IMR-90 (cell line): ENCODE results near the gene TJP1. TPM values are rescaled to one million over a fixed set of nuclear protein-coding genes. Genes with fewer than 3 reads are reported as not detected.

Experiments
- ATAC-seq: fragments of 200-7000 bp; cut with Tn5 transposase; 2 replicates; pipeline ENCODE4 v1.9.1; 2020; ENCODE audit warnings: low read depth, mild to moderate bottlenecking, moderate library complexity
- BruUV-seq: library from RNA; stranded (reverse); fragments of 400-500 nt; replicated peaks from 2 replicates; lab custom pipeline; 2021; lab: Mats Ljungman, UMichigan
- CTCF ChIA-PET: fragments of 300-600 bp; formaldehyde crosslinking; extraction: SDS; loops from one replicate; lab custom pipeline; 2021; ENCODE audit warnings: antibody characterized with exemption; lab: Yijun Ruan, JAX
- POLR2A ChIA-PET: fragments of 300-600 bp; sonication (Branson Sonifier 250); formaldehyde crosslinking; loops from one replicate; lab custom pipeline; 2022; ENCODE audit warnings: antibody characterized with exemption; ENCODE audit not compliant: unreplicated experiment; lab: Charles Lee
- DNase-seq: peaks from one replicate; pipeline ENCODE4 v3.0.0; 2013
- H2AFZ ChIP-seq: replicated peaks from 2 replicates; pipeline ENCODE3; 2013; ENCODE audit warnings: low read length, mild to moderate bottlenecking; ENCODE audit not compliant: poor library complexity
- H2AK5ac ChIP-seq: 2 replicates; pipeline ENCODE4 v1.6.1; 2013; ENCODE audit warnings: low read depth, low read length, inconsistent platforms
- H2AK9ac ChIP-seq: replicated peaks from 2 replicates; pipeline ENCODE3; 2013; ENCODE audit warnings: mild to moderate bottlenecking, low read depth, low read length, moderate library complexity; ENCODE audit not compliant: poor library complexity
- H2BK120ac ChIP-seq: 2 replicates; pipeline ENCODE4 v1.6.1; 2013; ENCODE audit warnings: low read depth, low read length, inconsistent platforms
- H2BK15ac ChIP-seq: 3 replicates; pipeline ENCODE4 v1.6.1; 2013; ENCODE audit warnings: low read depth, low read length, inconsistent platforms
- H2BK20ac ChIP-seq: 2 replicates; pipeline ENCODE4 v1.6.1; 2013; ENCODE audit warnings: low read depth, mild to moderate bottlenecking, inconsistent platforms, low read length, moderate library complexity
- H2BK5ac ChIP-seq: 2 replicates; pipeline ENCODE4 v1.6.1; 2013; ENCODE audit warnings: mild to moderate bottlenecking, low read depth, low read length, inconsistent platforms; ENCODE audit not compliant: poor library complexity, severe bottlenecking
- H3K14ac ChIP-seq: replicated peaks from 2 replicates; pipeline ENCODE4 v1.6.1; 2013; ENCODE audit warnings: low read depth, low read length, inconsistent platforms
- H3K18ac ChIP-seq: 2 replicates; pipeline ENCODE4 v1.6.1; 2013; ENCODE audit warnings: low read depth, low read length, control low read depth
- H3K23ac ChIP-seq: 2 replicates; pipeline ENCODE4 v1.6.1; 2013; ENCODE audit warnings: low read depth, low read length, inconsistent platforms
- H3K27ac ChIP-seq: 2 replicates; pipeline ENCODE4 v1.5.1; 2013; ENCODE audit warnings: mild to moderate bottlenecking, control low read depth, low read length; ENCODE audit not compliant: insufficient read depth
- H3K27me3 ChIP-seq: 2 replicates; pipeline ENCODE4 v1.6.1; 2013; ENCODE audit warnings: low read length; ENCODE audit not compliant: control insufficient read depth, insufficient read depth
- H3K36me3 ChIP-seq: 2 replicates; pipeline ENCODE4 v1.6.1; 2013; ENCODE audit warnings: low read length, mixed read lengths; ENCODE audit not compliant: control insufficient read depth, insufficient read depth
- H3K4ac ChIP-seq: 2 replicates; pipeline ENCODE4 v1.6.1; 2013; ENCODE audit warnings: low read depth, low read length, inconsistent platforms
- H3K4me1 ChIP-seq: 2 replicates; pipeline ENCODE4 v1.6.1; 2013; ENCODE audit warnings: low read length, mixed read lengths; ENCODE audit not compliant: control insufficient read depth, insufficient read depth
- H3K4me2 ChIP-seq: 2 replicates; pipeline ENCODE4 v1.6.1; 2013; ENCODE audit warnings: low read depth, mild to moderate bottlenecking, control low read depth, low read length, moderate library complexity
- H3K4me3 ChIP-seq: 2 replicates; pipeline ENCODE4 v1.5.1; 2013; ENCODE audit warnings: low read depth, mild to moderate bottlenecking, control low read depth, low read length, moderate library complexity; ENCODE audit not compliant: insufficient read depth
- H3K56ac ChIP-seq: 2 replicates; pipeline ENCODE4 v1.6.1; 2013; ENCODE audit warnings: low read length, inconsistent platforms; ENCODE audit not compliant: insufficient read depth; ENCODE audit errors: extremely low read depth
- H3K79me1 ChIP-seq, 2 experiments: 2 replicates each; pipeline ENCODE4 v1.6.1; 2013; ENCODE audit warnings: low read length in 2 of 2, inconsistent platforms in 1 of 2, low read depth in 1 of 2
- H3K9ac ChIP-seq: 2 replicates; pipeline ENCODE4 v1.6.1; 2013; ENCODE audit warnings: low read depth, low read length, control low read depth
- H3K9me1 ChIP-seq: 2 replicates; pipeline ENCODE4 v1.6.1; 2013; ENCODE audit warnings: low read length, inconsistent platforms; ENCODE audit not compliant: insufficient read depth
- H3K9me3 ChIP-seq: 2 replicates; pipeline ENCODE4 v1.6.1; 2013; ENCODE audit warnings: low read length; ENCODE audit not compliant: control insufficient read depth, insufficient read depth
- H4K20me1 ChIP-seq: 2 replicates; pipeline ENCODE4 v1.6.1; 2013; ENCODE audit warnings: low read length, inconsistent platforms; ENCODE audit not compliant: insufficient read depth
- H4K5ac ChIP-seq: 2 replicates; pipeline ENCODE4 v1.6.1; 2013; ENCODE audit warnings: mild to moderate bottlenecking, low read depth, low read length, control low read depth
- H4K8ac ChIP-seq, 2 experiments: 2 replicates each; pipeline ENCODE4 v1.6.1; 2013; ENCODE audit warnings: low read depth in 2 of 2, low read length in 2 of 2, control low read depth in 1 of 2, inconsistent platforms in 1 of 2
- H4K91ac ChIP-seq: 2 replicates; pipeline ENCODE4 v1.6.1; 2013; ENCODE audit warnings: low read depth, low read length, inconsistent platforms; ENCODE audit not compliant: insufficient read depth
- BHLHE40 ChIP-seq: fragments of 150-350 bp; IDR thresholded peaks from 2 replicates; pipeline ENCODE4 v1.6.1; 2016; ENCODE audit warnings: mild to moderate bottlenecking, low read depth, low read length
- CEBPB ChIP-seq: IDR thresholded peaks from 2 replicates; pipeline ENCODE4 v1.6.1; 2012; ENCODE audit warnings: low read depth, low read length, improper control_type of control experiment
- CHD1 ChIP-seq: IDR thresholded peaks from 2 replicates; pipeline ENCODE4 v1.6.1; 2012; ENCODE audit warnings: low read depth, low read length, improper control_type of control experiment
- CTCF ChIP-seq: conservative IDR thresholded peaks from 2 replicates; pipeline ENCODE4 v1.5.1; 2012; ENCODE audit warnings: mild to moderate bottlenecking, low read depth, low read length, improper control_type of control experiment
- ELK1 ChIP-seq: fragments of 150-350 bp; IDR thresholded peaks from 2 replicates; pipeline ENCODE4 v1.6.1; 2016; ENCODE audit warnings: low read depth, mild to moderate bottlenecking, low read length, moderate library complexity, borderline replicate concordance
- FOS ChIP-seq: fragments of 150-350 bp; IDR thresholded peaks from 2 replicates; pipeline ENCODE4 v1.6.1; 2016; ENCODE audit warnings: low read depth, low read length
- MAFK ChIP-seq: IDR thresholded peaks from 2 replicates; pipeline ENCODE4 v1.6.1; 2012; ENCODE audit warnings: low read depth, low read length, improper control_type of control experiment
- NFE2L2 ChIP-seq: fragments of 150-350 bp; IDR thresholded peaks from 2 replicates; pipeline ENCODE4 v1.6.1; 2016; ENCODE audit warnings: low read depth, mild to moderate bottlenecking, low read length
- RAD21 ChIP-seq: IDR thresholded peaks from 2 replicates; pipeline ENCODE4 v1.6.1; 2012; ENCODE audit warnings: low read length, improper control_type of control experiment
- RCOR1 ChIP-seq: IDR thresholded peaks from 2 replicates; pipeline ENCODE4 v1.6.1; 2012; ENCODE audit warnings: mild to moderate bottlenecking, low read length, improper control_type of control experiment; ENCODE audit not compliant: insufficient replicate concordance
- RFX5 ChIP-seq: IDR thresholded peaks from 2 replicates; pipeline ENCODE4 v1.8.0; 2012; ENCODE audit warnings: low read depth, mild to moderate bottlenecking, low read length, moderate library complexity
- SMC3 ChIP-seq: fragments of 150-350 bp; IDR thresholded peaks from 2 replicates; pipeline ENCODE4 v1.6.1; 2016; ENCODE audit warnings: low read depth, mild to moderate bottlenecking, antibody characterized with exemption, low read length, moderate library complexity
- USF2 ChIP-seq: fragments of 150-350 bp; IDR thresholded peaks from 2 replicates; pipeline ENCODE4 v1.6.1; 2017; ENCODE audit warnings: mild to moderate bottlenecking, antibody characterized with exemption, low read length, low read depth
- WGBS, 2 experiments: methylation state at CpG; one replicate each; pipeline versions ENCODE4 v1.1.5 to v1.1.7; 2013; ENCODE audit warnings: missing lambda C conversion rate in 2 of 2; ENCODE audit not compliant: insufficient read length in 1 of 2; ENCODE audit errors: extremely low coverage in 2 of 2; 5-methylcytosine and 5-hydroxymethylcytosine counted together
- dilution Hi-C: fragments of 300-500 bp; cut with HindIII; formaldehyde crosslinking; loops from one replicate; pipeline ENCODE4 v1.14.3; 2018; ENCODE audit warnings: low sequenced_read_pairs; ENCODE audit not compliant: unreplicated experiment
- in situ Hi-C: fragments of 300-500 bp; cut with MboI; formaldehyde crosslinking; loops from 3 replicates; pipeline ENCODE4 v1.14.3; 2019; ENCODE audit warnings: low sequenced_read_pairs, inconsistent platforms, mixed read lengths
- intact Hi-C: fragments of 100-400 bp; cut with micrococcal nuclease; formaldehyde crosslinking; loops from 2 replicates; pipeline ENCODE4 v1.10.0; 2022
- polyA plus RNA-seq, 3 experiments: library from polyadenylated mRNA; depleted of rRNA; stranded (reverse); fragments of >200 nt; gene quantifications; 2 replicates each; pipeline ENCODE4 v1.2.3, GENCODE V29; 2012; ENCODE audit warnings: low replicate concordance in 1 of 3
- total RNA-seq: library from RNA; depleted of rRNA; stranded (reverse); fragments of >200 nt; gene quantifications from 2 replicates; pipeline ENCODE4 v1.2.3, GENCODE V29; 2012

The TJP1 gene
- total and polyA plus RNA-seq, 2 of the 4 experiments (the other 2 are of a cell fraction): 42.2 to 43.4 TPM

- Histone ChIP-seq H3K23ac (no peak overlapping the region), H2AFZ (no peak overlapping the region), H3K36me3 (no peaks in the 10 kb centered on the region), H3K4ac (no peak overlapping the region), H2BK15ac (no peak overlapping the region), H3K9ac (no peak overlapping the region), H3K9me3 (no peaks in the 10 kb centered on the region), H4K91ac (no peak overlapping the region), H2BK120ac (no peak overlapping the region), H3K4me3 (no peak overlapping the region), H2BK5ac (no peak overlapping the region), H4K8ac (no peak overlapping the region), H3K27ac (no peak overlapping the region), H4K20me1 (no peaks in the 10 kb centered on the region), H3K18ac (no peak overlapping the region), H3K4me1 (no peaks in the 10 kb centered on the region), H2BK20ac (no peak overlapping the region), H2AK9ac (no peak overlapping the region), H3K56ac (no peak overlapping the region), H3K4me2 (no peak overlapping the region), H4K5ac (no peak overlapping the region), H3K79me1 (no peaks in the 10 kb centered on the region), H3K14ac (no peak overlapping the region), H3K9me1 (no peaks in the 10 kb centered on the region; the same call in 1 of the 2 replicates), H3K27me3 (peaks cover 10% of the 10 kb centered on the region), H2AK5ac (no peak overlapping the region)
- ChIA-PET POLR2A (no interaction called here), CTCF (no interaction called here)
- in situ Hi-C loops: loop anchor here (25.0 kb wide), 1 partner anchor 398 kb away; no protein-coding TSS in a partner anchor
- no peak for ATAC-seq
- DNase-seq: no peak
- WGBS, 2 experiments: 86% methylated on average over 1 of the region's 13 CpGs; no CpG with 5 or more reads in 1 of the 2 experiments
- intact Hi-C loops: loop anchor here (10.0 kb wide), 1 partner anchor 530 kb away; no protein-coding TSS in a partner anchor
- dilution Hi-C loops: no loop called here
- BruUV-seq: no TSS peak
- TF ChIP-seq ELK1 (no peak), MAFK (no peak), CHD1 (no peak), CTCF (no peak), NFE2L2 (no peak), RCOR1 (no peak), SMC3 (no peak), RFX5 (no peak), USF2 (no peak), RAD21 (no peak), CEBPB (no peak), BHLHE40 (no peak), FOS (no peak)
Observed at GRCh38 chr15:29664406-29664805, 157.9 kb downstream of the TJP1 start.
